Gastrocnemius medialis (tissue), 4 donors: Measurements from ENCODE around the gene PSPN.

Experiments
- CTCF ChIP-seq, 5 experiments: fragments of 450-650 bp in 3 of 5; fragments of 200-600 bp in 2 of 5; sonication (generic) in 2 of 5; IDR thresholded peaks in 4 of 5; conservative IDR thresholded peaks in 1 of 5; 1 replicate in 4 of 5; 2 replicates in 1 of 5; pipeline ENCODE4 v1.5.1; 2016 to 2019; ENCODE audit warnings: antibody characterized with exemption in 5 of 5, mild to moderate bottlenecking in 3 of 5, moderate library complexity in 3 of 5
- POLR2A ChIP-seq, 2 donors: fragments of 450-650 bp; IDR thresholded peaks; one replicate each; pipeline ENCODE4 v1.6.1; 2017; ENCODE audit warnings: antibody characterized with exemption in 2 of 2, mild to moderate bottlenecking in 2 of 2, moderate library complexity in 2 of 2

GRCh38 chr19:6364353-6364752 is 11.4 kb downstream of the PSPN start:
- TF ChIP-seq CTCF (IDR thresholded peaks at IDR 0.05 in 4 of 5, conservative IDR thresholded peaks at IDR 0.05 in 1 of 5) (no peak), POLR2A (IDR thresholded peaks at IDR 0.05) (no peak)
